ENCODE measurements around the gene CNTNAP2.

DNA sequence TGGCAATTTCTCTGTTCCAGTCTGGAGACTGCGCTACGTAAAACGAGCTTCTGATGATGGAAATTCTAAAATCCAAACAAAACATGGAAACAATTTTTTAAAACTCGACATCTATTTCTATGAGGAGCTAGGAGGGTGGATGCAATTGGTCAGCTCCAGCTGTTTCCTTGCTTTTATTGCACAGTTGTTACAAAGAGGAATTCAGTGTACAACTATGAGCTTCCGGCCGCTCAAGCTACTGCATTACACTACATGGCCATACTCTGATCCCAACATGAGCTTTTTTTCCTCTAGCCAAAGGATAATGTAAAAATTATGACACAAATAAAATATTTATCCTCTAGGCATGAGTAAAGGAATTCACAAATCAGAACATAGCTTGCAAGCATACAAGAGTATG lies 2070.9 kb downstream of the CNTNAP2 start:
- TF ChIP-seq, protein P1, sequence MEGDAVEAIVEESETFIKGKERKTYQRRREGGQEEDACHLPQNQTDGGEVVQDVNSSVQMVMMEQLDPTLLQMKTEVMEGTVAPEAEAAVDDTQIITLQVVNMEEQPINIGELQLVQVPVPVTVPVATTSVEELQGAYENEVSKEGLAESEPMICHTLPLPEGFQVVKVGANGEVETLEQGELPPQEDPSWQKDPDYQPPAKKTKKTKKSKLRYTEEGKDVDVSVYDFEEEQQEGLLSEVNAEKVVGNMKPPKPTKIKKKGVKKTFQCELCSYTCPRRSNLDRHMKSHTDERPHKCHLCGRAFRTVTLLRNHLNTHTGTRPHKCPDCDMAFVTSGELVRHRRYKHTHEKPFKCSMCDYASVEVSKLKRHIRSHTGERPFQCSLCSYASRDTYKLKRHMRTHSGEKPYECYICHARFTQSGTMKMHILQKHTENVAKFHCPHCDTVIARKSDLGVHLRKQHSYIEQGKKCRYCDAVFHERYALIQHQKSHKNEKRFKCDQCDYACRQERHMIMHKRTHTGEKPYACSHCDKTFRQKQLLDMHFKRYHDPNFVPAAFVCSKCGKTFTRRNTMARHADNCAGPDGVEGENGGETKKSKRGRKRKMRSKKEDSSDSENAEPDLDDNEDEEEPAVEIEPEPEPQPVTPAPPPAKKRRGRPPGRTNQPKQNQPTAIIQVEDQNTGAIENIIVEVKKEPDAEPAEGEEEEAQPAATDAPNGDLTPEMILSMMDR (IDR thresholded peaks at IDR 0.05), result no peak
- TF ChIP-seq POLR2A (IDR thresholded peaks at IDR 0.05), result no peak

Measured in heart left ventricle (tissue), 13 donors.